ENCODE results near the gene PEAK3.
"Not testable (repeated sequence)": the region's sequence is repeated elsewhere in the genome, so short reads cannot be mapped to it uniquely, and the experiment has no call there.

PEAK3 gene

GRCh38 chr19:2290441-2291184 lies 8.6 kb upstream of the PEAK3 start:
- FAIRE-seq: no peak

GRCh38 chr19:2289714-2290435 lies 7.9 kb upstream of the PEAK3 start:
- FAIRE-seq: no peak

More at GRCh38 chr19:2290441-2291184, 8.6 kb upstream of the PEAK3 start:
- DNase-seq (ENCODE audit: insufficient read length, low spot score): no peak

GRCh38 chr19:2288818-2289713 lies 7.1 kb upstream of the PEAK3 start:
- FAIRE-seq: no peak
- DNase-seq (ENCODE audit: insufficient read length, low spot score): no peak

More at GRCh38 chr19:2289714-2290435, 7.9 kb upstream of the PEAK3 start:
- DNase-seq (ENCODE audit: insufficient read length, low spot score): no peak

- FAIRE-seq (no peak), DNase-seq (ENCODE audit: insufficient read length, low spot score) (no peak)
Measured at GRCh38 chr19:2288338-2288817, 6.4 kb upstream of the PEAK3 start.

GRCh38 chr19:2287585-2288337 lies 5.8 kb upstream of the PEAK3 start:
- FAIRE-seq: no peak
- no peak for DNase-seq (ENCODE audit: insufficient read length, low spot score)

GRCh38 chr19:2286402-2287140 lies 4.6 kb upstream of the PEAK3 start:
- FAIRE-seq (no peak), DNase-seq (ENCODE audit: insufficient read length, low spot score) (no peak)

GRCh38 chr19:2283835-2284507 lies 2.0 kb upstream of the PEAK3 start:
- FAIRE-seq (no peak), DNase-seq (ENCODE audit: insufficient read length, low spot score) (no peak)

- FAIRE-seq (no peak), DNase-seq (ENCODE audit: insufficient read length, low spot score) (no peak)
Measured at GRCh38 chr19:2282862-2283237, 875 bp upstream of the PEAK3 start.

- not testable (repeated sequence) for DNase-seq (ENCODE audit: insufficient read length, low spot score); FAIRE-seq
Measured at GRCh38 chr19:2281265-2282061, 512 bp downstream of the PEAK3 start.

GRCh38 chr19:2280633-2281264 lies 1.2 kb downstream of the PEAK3 start:
- DNase-seq (ENCODE audit: insufficient read length, low spot score) (no peak), FAIRE-seq (no peak)

- FAIRE-seq: no peak
- DNase-seq (ENCODE audit: insufficient read length, low spot score): no peak
Measured at GRCh38 chr19:2278459-2279158, 3.4 kb downstream of the PEAK3 start.

- FAIRE-seq (no peak), DNase-seq (ENCODE audit: insufficient read length, low spot score) (no peak)
Measured at GRCh38 chr19:2277138-2277537, 4.8 kb downstream of the PEAK3 start.

GRCh38 chr19:2276429-2276986 lies 5.5 kb downstream of the PEAK3 start:
- FAIRE-seq (no peak), DNase-seq (ENCODE audit: insufficient read length, low spot score) (no peak)

GRCh38 chr19:2275588-2276428 lies 6.2 kb downstream of the PEAK3 start:
- FAIRE-seq (no peak), DNase-seq (ENCODE audit: insufficient read length, low spot score) (no peak)

- FAIRE-seq: no peak
Measured at GRCh38 chr19:2274931-2275535, 6.9 kb downstream of the PEAK3 start.

More at GRCh38 chr19:2274931-2275535, 6.9 kb downstream of the PEAK3 start:
- DNase-seq (ENCODE audit: insufficient read length, low spot score): peak; percentile 65
